Cardiac fibroblast (primary cell): ENCODE data around the gene MBOAT2.

Source experiments
- DNase-seq, 2 donors: peaks; one replicate each; pipeline versions ENCODE4 v3.0.0 to v3.0.0-alpha.2; 2010; ENCODE audit warnings: low read depth in 2 of 2
- H3K4me3 ChIP-seq, 2 donors: replicated peaks in 1 of 2; 1 replicate in 1 of 2; 2 replicates in 1 of 2; pipeline ENCODE4 v1.5.1; 2011; ENCODE audit warnings: low read depth in 2 of 2, low read length in 2 of 2, mild to moderate bottlenecking in 2 of 2, moderate library complexity in 1 of 2
- CTCF ChIP-seq: IDR thresholded peaks from one replicate; pipeline ENCODE4 v1.5.1; 2011; ENCODE audit warnings: low read depth, mild to moderate bottlenecking, low read length, inconsistent platforms

The MBOAT2 gene

DNA sequence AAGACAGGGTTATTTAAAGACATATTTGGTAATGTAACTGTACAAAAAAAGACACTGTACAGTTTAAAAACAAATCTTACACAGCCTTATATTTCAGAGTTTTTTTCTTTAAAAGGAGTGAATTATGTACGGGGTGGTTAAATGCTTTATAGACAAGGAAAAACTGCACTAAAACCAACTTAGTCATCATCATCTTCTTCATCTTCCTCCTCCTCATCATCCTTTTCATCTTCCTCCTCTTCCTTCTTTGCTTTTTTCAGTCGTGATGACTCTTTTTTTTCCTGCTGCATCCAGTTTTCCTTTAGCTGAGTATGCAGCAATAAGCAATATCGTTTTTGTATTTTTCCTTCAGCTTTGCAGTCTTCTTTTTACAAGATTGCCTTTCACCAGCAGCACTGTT lies 14.6 kb upstream of the MBOAT2 start:
- H3K4me3 ChIP-seq = no peak overlapping the region
- DNase-seq = no peak
- TF ChIP-seq CTCF = no peak

DNA sequence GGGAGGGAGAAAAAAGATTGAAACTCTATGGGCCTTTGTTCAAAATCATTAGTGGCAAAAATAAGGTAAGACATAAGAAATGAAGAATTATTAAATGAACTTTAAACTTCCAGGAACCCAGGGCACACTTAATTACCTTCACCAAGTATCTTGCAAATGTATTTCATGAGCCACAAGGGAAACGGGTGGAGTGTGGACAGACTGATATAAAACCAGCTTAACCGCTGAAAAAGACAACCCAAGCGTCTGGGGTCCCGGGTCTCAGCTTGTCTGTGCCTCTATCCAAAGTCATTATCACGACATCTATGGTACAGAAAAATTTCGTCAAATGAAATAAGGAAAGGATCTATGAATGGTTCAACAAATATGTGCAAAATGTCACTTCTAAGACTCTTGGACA lies 13.9 kb upstream of the MBOAT2 start:
- DNase-seq = no peak
- H3K4me3 ChIP-seq = no peak overlapping the region
- no peak for TF ChIP-seq CTCF

DNA sequence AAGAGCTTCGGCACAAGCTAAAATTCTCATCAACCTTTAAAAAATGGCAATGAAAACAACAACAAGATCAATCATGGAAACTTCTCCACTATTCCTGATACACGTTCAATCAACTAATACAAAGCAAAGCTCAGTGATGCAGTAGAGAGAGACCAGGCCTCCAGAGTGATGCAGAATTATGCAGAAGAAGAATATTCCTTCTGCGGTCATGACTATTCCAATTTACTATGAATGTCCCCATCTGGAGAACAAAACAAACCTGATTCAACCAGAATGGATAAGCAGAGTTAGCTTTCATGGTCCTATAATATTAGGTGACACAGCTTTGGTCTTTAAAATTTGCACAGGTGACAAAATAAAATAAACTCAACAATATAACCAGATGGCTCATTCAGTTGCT lies 12.5 kb upstream of the MBOAT2 start:
- no peak for DNase-seq
- no peak for TF ChIP-seq CTCF
- H3K4me3 ChIP-seq = no peak overlapping the region

DNA sequence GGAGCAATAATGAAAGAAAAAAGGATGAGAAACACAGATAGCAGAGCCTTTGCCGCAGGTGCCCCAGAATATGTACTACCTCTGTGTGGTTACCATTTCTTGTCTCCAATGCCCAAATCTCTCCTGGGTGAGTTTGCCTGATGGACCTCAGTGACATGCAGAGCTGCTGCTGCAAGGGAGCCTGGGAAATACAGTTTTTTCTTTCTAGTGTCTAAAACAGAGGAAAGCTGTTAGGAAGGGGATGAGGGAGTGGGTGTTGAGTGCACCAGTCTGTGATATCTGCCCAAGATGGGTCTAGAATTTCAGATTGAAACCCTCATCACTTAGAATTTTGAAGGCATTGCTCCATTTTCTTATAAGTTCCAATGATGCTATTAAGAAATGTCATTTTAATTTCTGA lies 9.9 kb upstream of the MBOAT2 start:
- no peak overlapping the region for H3K4me3 ChIP-seq
- no peak for DNase-seq

DNA sequence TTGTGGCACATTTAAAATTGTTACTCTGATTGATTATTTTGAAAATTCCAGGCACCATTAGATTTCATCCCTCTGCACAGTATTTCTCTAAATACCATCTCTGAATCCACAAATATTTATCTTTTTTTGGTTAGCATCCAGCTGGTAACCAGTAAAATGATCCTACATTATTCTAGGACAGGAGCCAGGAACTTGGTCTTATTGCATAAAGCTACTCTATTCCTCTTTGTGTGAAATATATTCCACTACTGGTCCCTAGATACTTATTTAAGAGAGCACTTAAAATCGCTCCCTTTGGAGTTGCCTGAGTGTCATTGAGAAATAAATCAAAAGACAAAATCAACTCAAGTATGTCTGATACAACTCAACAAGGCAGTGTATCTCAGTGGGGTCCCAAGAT lies 7.4 kb upstream of the MBOAT2 start:
- H3K4me3 ChIP-seq = no peak overlapping the region
- TF ChIP-seq CTCF = no peak
- peak; percentile 77 to 83 for DNase-seq

More for the DNA sequence above, 9.9 kb upstream of the MBOAT2 start:
- TF ChIP-seq CTCF = no peak

DNA sequence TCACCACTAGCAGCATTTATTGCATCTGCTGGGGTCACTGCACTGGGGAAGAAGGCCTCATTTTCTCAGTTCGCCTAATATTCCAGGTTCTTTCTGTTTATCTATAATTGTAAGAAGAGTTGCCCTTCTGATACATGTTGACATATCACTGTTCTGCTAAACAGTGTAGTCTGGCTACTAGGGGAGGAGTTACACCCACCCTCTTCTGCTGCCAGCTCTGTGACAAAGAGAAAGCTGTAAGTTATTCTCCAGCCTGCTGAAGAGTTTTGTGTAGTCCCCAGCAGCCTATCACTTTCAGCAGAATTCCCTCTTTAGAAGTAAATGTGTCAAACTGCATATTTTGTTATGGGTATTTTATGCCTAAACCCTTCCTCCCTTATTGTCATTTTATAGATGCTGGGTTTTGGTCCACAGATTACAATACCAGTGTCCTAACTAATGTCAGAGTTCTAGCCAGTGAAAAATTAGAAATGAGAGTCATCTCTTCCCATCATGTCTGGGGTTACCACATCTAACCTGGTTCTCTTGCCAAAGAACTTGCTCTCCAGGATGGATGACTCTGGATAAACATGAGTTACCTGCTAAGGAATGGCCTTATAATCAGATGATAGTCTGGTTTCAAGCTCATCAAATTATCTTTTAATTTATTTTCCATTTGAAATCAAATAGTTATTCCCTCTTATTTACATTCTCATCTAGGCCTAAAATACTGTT lies 5.6 kb upstream of the MBOAT2 start:
- TF ChIP-seq CTCF = no peak
- DNase-seq = peak in 1 of 2 donors; percentile 29
- no peak overlapping the region for H3K4me3 ChIP-seq

DNA sequence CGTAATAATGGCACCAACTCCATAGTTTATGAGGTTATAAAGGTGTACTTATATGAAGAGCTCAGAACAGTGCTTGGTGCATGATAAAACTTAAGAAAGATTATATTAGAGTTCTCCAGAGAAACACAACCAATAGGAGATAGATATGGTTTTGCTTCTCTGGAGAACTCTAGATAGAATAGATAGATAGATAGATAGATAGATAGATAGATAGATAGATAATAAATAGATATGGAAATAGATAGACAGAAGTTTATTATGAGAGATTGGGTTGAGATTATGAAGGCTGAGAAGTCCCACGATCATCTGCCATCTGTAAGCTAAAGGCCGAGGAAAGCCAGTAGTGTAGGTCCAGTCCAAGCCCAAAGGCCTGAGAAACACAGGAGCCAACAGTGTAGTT lies 2.9 kb upstream of the MBOAT2 start:
- H3K4me3 ChIP-seq = no peak overlapping the region
- no peak for DNase-seq
- TF ChIP-seq CTCF = no peak
